ENCODE measurements around the gene HAND2. TPM values are rescaled to one million over a fixed set of nuclear protein-coding genes. Genes with fewer than 3 reads are reported as not detected.
A peak's percentile ranks its signal among the peaks of the same experiment; 100 is the strongest.

The HAND2 gene
- total RNA-seq = 10 to 100 TPM; 20.3 to 77.6 (median 23.7) TPM

- Histone ChIP-seq H3K27ac (peak within 1 kb of the TSS; percentile 98 to 99), H3K36me3 (no peaks in the 10 kb centered on the region), H3K4me3 (peak within 1 kb of the TSS; percentile 81 to 87), H3K27me3 (no peaks in the 10 kb centered on the region), H3K9me3 (no peaks in the 10 kb centered on the region), H3K4me1 (no peaks in the 10 kb centered on the region)
- intact Hi-C loops (cut with DNase I; ENCODE audit: low total_unique reads) = no loop called here
- peak; percentile 93 to 96 for DNase-seq
- TF ChIP-seq CTCF (IDR thresholded peaks at IDR 0.05) (no peak), POLR2A (IDR thresholded peaks at IDR 0.05) (peak; percentile 83 to 95)
These were observed at the start of gene HAND2 for GRCh38 chr4:173529477-173530325. TSS of gene HAND2 (minus strand) at chr4:173530229. CDS start at chr4:173529289, 940 bp downstream.

- H3K27ac ChIP-seq = peak overlapping the region; percentile 5 to 60
- no peak for DNase-seq
- intact Hi-C loops (cut with DNase I; ENCODE audit: low total_unique reads) = no loop called here
- no peak overlapping the region for H3K4me3 ChIP-seq
- H3K9me3 ChIP-seq = no peaks in the 10 kb centered on the region
- TF ChIP-seq CTCF (IDR thresholded peaks at IDR 0.05) (no peak), POLR2A (IDR thresholded peaks at IDR 0.05) (no peak)
- no peaks in the 10 kb centered on the region for H3K27me3 ChIP-seq
- no peaks in the 10 kb centered on the region for H3K36me3 ChIP-seq
- no peaks in the 10 kb centered on the region for H3K4me1 ChIP-seq
These were observed 48.9 kb upstream of the HAND2 start for GRCh38 chr4:173578956-173579355.

GRCh38 chr4:173577963-173578362, 47.9 kb upstream of the HAND2 start:
- H3K4me1 ChIP-seq = no peaks in the 10 kb centered on the region
- H3K27ac ChIP-seq = peak overlapping the region; percentile 5 to 60
- no peak for DNase-seq
- H3K36me3 ChIP-seq = no peaks in the 10 kb centered on the region
- H3K4me3 ChIP-seq = no peak overlapping the region
- H3K9me3 ChIP-seq = no peaks in the 10 kb centered on the region
- H3K27me3 ChIP-seq = no peaks in the 10 kb centered on the region
- intact Hi-C loops (cut with DNase I; ENCODE audit: low total_unique reads) = no loop called here
- TF ChIP-seq CTCF (IDR thresholded peaks at IDR 0.05) (no peak), POLR2A (IDR thresholded peaks at IDR 0.05) (no peak)

GRCh38 chr4:173575482-173576152, 45.6 kb upstream of the HAND2 start:
- no peaks in the 10 kb centered on the region for H3K36me3 ChIP-seq
- H3K27me3 ChIP-seq = no peaks in the 10 kb centered on the region
- no peak for DNase-seq
- no peak overlapping the region for H3K4me3 ChIP-seq
- intact Hi-C loops (cut with DNase I; ENCODE audit: low total_unique reads) = no loop called here
- H3K9me3 ChIP-seq = no peaks in the 10 kb centered on the region
- TF ChIP-seq CTCF (IDR thresholded peaks at IDR 0.05) (no peak), POLR2A (IDR thresholded peaks at IDR 0.05) (no peak)
- peak overlapping the region in 1 of 2 donors; percentile 2 for H3K27ac ChIP-seq
- H3K4me1 ChIP-seq = no peaks in the 10 kb centered on the region

GRCh38 chr4:173573725-173574124, 43.7 kb upstream of the HAND2 start:
- Histone ChIP-seq H3K27me3 (no peaks in the 10 kb centered on the region), H3K4me3 (no peak overlapping the region), H3K9me3 (no peaks in the 10 kb centered on the region), H3K4me1 (no peaks in the 10 kb centered on the region), H3K27ac (peak overlapping the region; percentile 64 to 65), H3K36me3 (no peaks in the 10 kb centered on the region)
- no peak for TF ChIP-seq CTCF (IDR thresholded peaks at IDR 0.05)
- no peak for TF ChIP-seq POLR2A (IDR thresholded peaks at IDR 0.05)
- DNase-seq = no peak
- intact Hi-C loops (cut with DNase I; ENCODE audit: low total_unique reads) = no loop called here
